Liver (tissue), 3 donors: ENCODE data around the gene ZCCHC17.

ENCODE experiments used
- GABPA ChIP-seq, 2 donors: IDR thresholded peaks in 1 of 2; conservative IDR thresholded peaks in 1 of 2; 2 replicates each; pipeline ENCODE4 v1.6.1; 2016; ENCODE audit warnings: antibody characterized with exemption in 2 of 2, mild to moderate bottlenecking in 1 of 2, moderate library complexity in 1 of 2
- JUND ChIP-seq, 2 donors: IDR thresholded peaks; 2 replicates each; pipeline ENCODE4 v1.6.1; 2016; ENCODE audit warnings: antibody characterized with exemption in 2 of 2
- RAD21 ChIP-seq, 2 donors: IDR thresholded peaks; 2 replicates each; pipeline ENCODE4 v1.6.1; 2016; ENCODE audit warnings: antibody characterized with exemption in 2 of 2, mild to moderate bottlenecking in 2 of 2
- TAF1 ChIP-seq: conservative IDR thresholded peaks from 2 replicates; pipeline ENCODE4 v1.6.1; 2016; ENCODE audit warnings: antibody characterized with exemption, mild to moderate bottlenecking
- TF ChIP-seq, protein P1 (sequence below): IDR thresholded peaks from 2 replicates; pipeline ENCODE4 v1.6.1; 2016; ENCODE audit warnings: antibody characterized with exemption
- TF ChIP-seq, protein P2 (sequence below): fragments of 150-350 bp; IDR thresholded peaks from 2 replicates; pipeline ENCODE4 v1.5.1; 2017; ENCODE audit warnings: improper control_type of control experiment, low read depth, low read length; ENCODE audit not compliant: missing input control
- TF ChIP-seq, protein P3 (sequence below): IDR thresholded peaks from 2 replicates; pipeline ENCODE4 v1.6.1; 2016; ENCODE audit warnings: antibody characterized with exemption, mild to moderate bottlenecking
- TF ChIP-seq, protein P4 (sequence below): IDR thresholded peaks from 2 replicates; pipeline ENCODE4 v1.6.1; 2016; ENCODE audit warnings: antibody characterized with exemption
- donor health status: healthy.
- donor health status: healthy.

GRCh38 chr1:31366796-31367195, 70.0 kb downstream of the ZCCHC17 start:
- TF ChIP-seq RAD21 (IDR thresholded peaks at IDR 0.05) (no peak), TAF1 (no peak), GABPA (IDR thresholded peaks at IDR 0.05 in 1 of 2, conservative IDR thresholded peaks at IDR 0.05 in 1 of 2) (no peak), JUND (IDR thresholded peaks at IDR 0.05) (no peak)
- TF ChIP-seq, protein P1, sequence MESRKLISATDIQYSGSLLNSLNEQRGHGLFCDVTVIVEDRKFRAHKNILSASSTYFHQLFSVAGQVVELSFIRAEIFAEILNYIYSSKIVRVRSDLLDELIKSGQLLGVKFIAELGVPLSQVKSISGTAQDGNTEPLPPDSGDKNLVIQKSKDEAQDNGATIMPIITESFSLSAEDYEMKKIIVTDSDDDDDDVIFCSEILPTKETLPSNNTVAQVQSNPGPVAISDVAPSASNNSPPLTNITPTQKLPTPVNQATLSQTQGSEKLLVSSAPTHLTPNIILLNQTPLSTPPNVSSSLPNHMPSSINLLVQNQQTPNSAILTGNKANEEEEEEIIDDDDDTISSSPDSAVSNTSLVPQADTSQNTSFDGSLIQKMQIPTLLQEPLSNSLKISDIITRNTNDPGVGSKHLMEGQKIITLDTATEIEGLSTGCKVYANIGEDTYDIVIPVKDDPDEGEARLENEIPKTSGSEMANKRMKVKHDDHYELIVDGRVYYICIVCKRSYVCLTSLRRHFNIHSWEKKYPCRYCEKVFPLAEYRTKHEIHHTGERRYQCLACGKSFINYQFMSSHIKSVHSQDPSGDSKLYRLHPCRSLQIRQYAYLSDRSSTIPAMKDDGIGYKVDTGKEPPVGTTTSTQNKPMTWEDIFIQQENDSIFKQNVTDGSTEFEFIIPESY: no peak
- TF ChIP-seq, protein P2, sequence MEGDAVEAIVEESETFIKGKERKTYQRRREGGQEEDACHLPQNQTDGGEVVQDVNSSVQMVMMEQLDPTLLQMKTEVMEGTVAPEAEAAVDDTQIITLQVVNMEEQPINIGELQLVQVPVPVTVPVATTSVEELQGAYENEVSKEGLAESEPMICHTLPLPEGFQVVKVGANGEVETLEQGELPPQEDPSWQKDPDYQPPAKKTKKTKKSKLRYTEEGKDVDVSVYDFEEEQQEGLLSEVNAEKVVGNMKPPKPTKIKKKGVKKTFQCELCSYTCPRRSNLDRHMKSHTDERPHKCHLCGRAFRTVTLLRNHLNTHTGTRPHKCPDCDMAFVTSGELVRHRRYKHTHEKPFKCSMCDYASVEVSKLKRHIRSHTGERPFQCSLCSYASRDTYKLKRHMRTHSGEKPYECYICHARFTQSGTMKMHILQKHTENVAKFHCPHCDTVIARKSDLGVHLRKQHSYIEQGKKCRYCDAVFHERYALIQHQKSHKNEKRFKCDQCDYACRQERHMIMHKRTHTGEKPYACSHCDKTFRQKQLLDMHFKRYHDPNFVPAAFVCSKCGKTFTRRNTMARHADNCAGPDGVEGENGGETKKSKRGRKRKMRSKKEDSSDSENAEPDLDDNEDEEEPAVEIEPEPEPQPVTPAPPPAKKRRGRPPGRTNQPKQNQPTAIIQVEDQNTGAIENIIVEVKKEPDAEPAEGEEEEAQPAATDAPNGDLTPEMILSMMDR: no peak
- TF ChIP-seq, protein P3, sequence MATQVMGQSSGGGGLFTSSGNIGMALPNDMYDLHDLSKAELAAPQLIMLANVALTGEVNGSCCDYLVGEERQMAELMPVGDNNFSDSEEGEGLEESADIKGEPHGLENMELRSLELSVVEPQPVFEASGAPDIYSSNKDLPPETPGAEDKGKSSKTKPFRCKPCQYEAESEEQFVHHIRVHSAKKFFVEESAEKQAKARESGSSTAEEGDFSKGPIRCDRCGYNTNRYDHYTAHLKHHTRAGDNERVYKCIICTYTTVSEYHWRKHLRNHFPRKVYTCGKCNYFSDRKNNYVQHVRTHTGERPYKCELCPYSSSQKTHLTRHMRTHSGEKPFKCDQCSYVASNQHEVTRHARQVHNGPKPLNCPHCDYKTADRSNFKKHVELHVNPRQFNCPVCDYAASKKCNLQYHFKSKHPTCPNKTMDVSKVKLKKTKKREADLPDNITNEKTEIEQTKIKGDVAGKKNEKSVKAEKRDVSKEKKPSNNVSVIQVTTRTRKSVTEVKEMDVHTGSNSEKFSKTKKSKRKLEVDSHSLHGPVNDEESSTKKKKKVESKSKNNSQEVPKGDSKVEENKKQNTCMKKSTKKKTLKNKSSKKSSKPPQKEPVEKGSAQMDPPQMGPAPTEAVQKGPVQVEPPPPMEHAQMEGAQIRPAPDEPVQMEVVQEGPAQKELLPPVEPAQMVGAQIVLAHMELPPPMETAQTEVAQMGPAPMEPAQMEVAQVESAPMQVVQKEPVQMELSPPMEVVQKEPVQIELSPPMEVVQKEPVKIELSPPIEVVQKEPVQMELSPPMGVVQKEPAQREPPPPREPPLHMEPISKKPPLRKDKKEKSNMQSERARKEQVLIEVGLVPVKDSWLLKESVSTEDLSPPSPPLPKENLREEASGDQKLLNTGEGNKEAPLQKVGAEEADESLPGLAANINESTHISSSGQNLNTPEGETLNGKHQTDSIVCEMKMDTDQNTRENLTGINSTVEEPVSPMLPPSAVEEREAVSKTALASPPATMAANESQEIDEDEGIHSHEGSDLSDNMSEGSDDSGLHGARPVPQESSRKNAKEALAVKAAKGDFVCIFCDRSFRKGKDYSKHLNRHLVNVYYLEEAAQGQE: no peak
- TF ChIP-seq, protein P4, sequence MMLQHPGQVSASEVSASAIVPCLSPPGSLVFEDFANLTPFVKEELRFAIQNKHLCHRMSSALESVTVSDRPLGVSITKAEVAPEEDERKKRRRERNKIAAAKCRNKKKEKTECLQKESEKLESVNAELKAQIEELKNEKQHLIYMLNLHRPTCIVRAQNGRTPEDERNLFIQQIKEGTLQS: no peak
